ENCODE data around the gene FBXL16.

Gene FBXL16

GRCh38 chr16:751152-752006 lies 45.8 kb upstream of the FBXL16 start:
- Histone ChIP-seq H3K9me3 (ENCODE audit: low read length) (no peaks in the 10 kb centered on the region), H3K4me3 (ENCODE audit: low read depth, low read length, poor library complexity, severe bottlenecking) (no peak overlapping the region), H3K79me2 (ENCODE audit: insufficient read depth, low read length) (no peaks in the 10 kb centered on the region), H3F3A (ENCODE audit: insufficient read depth, low read length) (no peaks in the 10 kb centered on the region), H3K4me1 (ENCODE audit: insufficient read depth, low read length, severe bottlenecking) (no peaks in the 10 kb centered on the region), H3K4me2 (ENCODE audit: low read length) (no peak overlapping the region), H3K9ac (ENCODE audit: low read length) (no peak overlapping the region), H3K9me2 (ENCODE audit: low read depth, low read length) (no peaks in the 10 kb centered on the region), H3K27ac (ENCODE audit: low read depth, low read length, poor library complexity, severe bottlenecking) (no peak overlapping the region), H2AFZ (ENCODE audit: low read length) (no peak overlapping the region), H4K20me1 (ENCODE audit: insufficient read depth, low read length) (no peaks in the 10 kb centered on the region), H3K27me3 (ENCODE audit: insufficient read depth, low read length) (peaks cover 6% of the 10 kb centered on the region), H3K36me3 (ENCODE audit: insufficient read depth, low read length) (no peaks in the 10 kb centered on the region; the same call in 1 of the 2 replicates)
- TF ChIP-seq EZH2 (IDR thresholded peaks at IDR 0.05; ENCODE audit: borderline replicate concordance, low read length) (no peak), CTCF (IDR thresholded peaks at IDR 0.05; ENCODE audit: low read length) (no peak)

- Histone ChIP-seq H3K36me3 (ENCODE audit: insufficient read depth, low read length) (no peaks in the 10 kb centered on the region), H4K20me1 (ENCODE audit: insufficient read depth, low read length) (no peaks in the 10 kb centered on the region), H3K79me2 (ENCODE audit: insufficient read depth, low read length) (no peaks in the 10 kb centered on the region), H3K4me2 (ENCODE audit: low read length) (no peak overlapping the region), H3K9ac (ENCODE audit: low read length) (no peak overlapping the region), H3K4me3 (ENCODE audit: low read depth, low read length, poor library complexity, severe bottlenecking) (no peak overlapping the region), H3K9me2 (ENCODE audit: low read depth, low read length) (no peaks in the 10 kb centered on the region), H3K4me1 (ENCODE audit: insufficient read depth, low read length, severe bottlenecking) (no peaks in the 10 kb centered on the region), H3F3A (ENCODE audit: insufficient read depth, low read length) (no peaks in the 10 kb centered on the region), H2AFZ (ENCODE audit: low read length) (no peak overlapping the region), H3K9me3 (ENCODE audit: low read length) (no peaks in the 10 kb centered on the region), H3K27me3 (ENCODE audit: insufficient read depth, low read length) (peaks cover 5% of the 10 kb centered on the region), H3K27ac (ENCODE audit: low read depth, low read length, poor library complexity, severe bottlenecking) (no peak overlapping the region)
- no peak for TF ChIP-seq EZH2 (IDR thresholded peaks at IDR 0.05; ENCODE audit: borderline replicate concordance, low read length)
- TF ChIP-seq CTCF (IDR thresholded peaks at IDR 0.05; ENCODE audit: low read length): no peak
Measured at GRCh38 chr16:750485-750884, 44.9 kb upstream of the FBXL16 start.

- no peak overlapping the region for H3K4me3 ChIP-seq (ENCODE audit: low read depth, low read length, poor library complexity, severe bottlenecking)
- H3K27me3 ChIP-seq (ENCODE audit: insufficient read depth, low read length): peaks cover 5% of the 10 kb centered on the region
- no peak for TF ChIP-seq EZH2 (IDR thresholded peaks at IDR 0.05; ENCODE audit: borderline replicate concordance, low read length)
- no peak for TF ChIP-seq CTCF (IDR thresholded peaks at IDR 0.05; ENCODE audit: low read length)
- H2AFZ ChIP-seq (ENCODE audit: low read length): no peak overlapping the region
- H3K9ac ChIP-seq (ENCODE audit: low read length): no peak overlapping the region
- no peaks in the 10 kb centered on the region for H4K20me1 ChIP-seq (ENCODE audit: insufficient read depth, low read length)
- no peak overlapping the region for H3K27ac ChIP-seq (ENCODE audit: low read depth, low read length, poor library complexity, severe bottlenecking)
- no peaks in the 10 kb centered on the region for H3K9me2 ChIP-seq (ENCODE audit: low read depth, low read length)
- no peak overlapping the region for H3K4me2 ChIP-seq (ENCODE audit: low read length)
- no peaks in the 10 kb centered on the region for H3K9me3 ChIP-seq (ENCODE audit: low read length)
- no peaks in the 10 kb centered on the region for H3F3A ChIP-seq (ENCODE audit: insufficient read depth, low read length)
- H3K79me2 ChIP-seq (ENCODE audit: insufficient read depth, low read length): no peaks in the 10 kb centered on the region
- H3K36me3 ChIP-seq (ENCODE audit: insufficient read depth, low read length): no peaks in the 10 kb centered on the region
- no peaks in the 10 kb centered on the region for H3K4me1 ChIP-seq (ENCODE audit: insufficient read depth, low read length, severe bottlenecking)
Measured at GRCh38 chr16:749010-749409, 43.4 kb upstream of the FBXL16 start.

Measured in OCI-LY1 (cell line).